H1 (cell line): ENCODE results near the gene PJA1. TPM values are rescaled to one million over a fixed set of nuclear protein-coding genes. Genes with fewer than 3 reads are reported as not detected.

ENCODE experiments used
- CTCF ChIA-PET: fragments of 300-600 bp; sonication (Branson Sonifier 250); formaldehyde crosslinking; loops from one replicate; lab custom pipeline; 2021; ENCODE audit not compliant: partially characterized antibody; lab: Charles Lee
- POLR2A ChIA-PET: fragments of 300-600 bp; sonication (Branson Sonifier 250); formaldehyde crosslinking; loops from one replicate; lab custom pipeline; 2021; ENCODE audit warnings: inconsistent platforms; ENCODE audit not compliant: partially characterized antibody; lab: Charles Lee
- DNase-seq, 2 experiments: peaks; one replicate each; pipeline versions ENCODE4 v3.0.0 to v3.0.0-alpha.2; 2010 to 2022; ENCODE audit warnings: low spot score in 2 of 2, low read depth in 1 of 2, mixed read lengths in 1 of 2
- FAIRE-seq: peaks from 2 replicates; lab custom pipeline; 2011; peaks lifted over from hg19 to GRCh38; lab: Jason Lieb, UNC
- H2AFZ ChIP-seq: 2 replicates; pipeline ENCODE4 v1.8.1; 2012; ENCODE audit warnings: low read length, inconsistent platforms
- H2AK5ac ChIP-seq: 2 replicates; pipeline ENCODE4 v1.6.1; 2013; ENCODE audit warnings: low read depth, low read length
- H2BK120ac ChIP-seq: replicated peaks from 2 replicates; pipeline ENCODE3; 2013; ENCODE audit warnings: low read depth, low read length, inconsistent platforms
- H2BK12ac ChIP-seq: 2 replicates; pipeline ENCODE4 v1.6.1; 2013; ENCODE audit warnings: low read depth, low read length
- H2BK15ac ChIP-seq: 2 replicates; pipeline ENCODE4 v1.6.1; 2013; ENCODE audit warnings: low read length
- H2BK20ac ChIP-seq: 2 replicates; pipeline ENCODE4 v1.6.1; 2013; ENCODE audit warnings: low read length
- H2BK5ac ChIP-seq: 2 replicates; pipeline ENCODE4 v1.6.1; 2013; ENCODE audit warnings: low read depth, low read length
- H3K14ac ChIP-seq: 2 replicates; pipeline ENCODE4 v1.6.1; 2013; ENCODE audit warnings: inconsistent platforms; ENCODE audit not compliant: insufficient read length
- H3K18ac ChIP-seq: 2 replicates; pipeline ENCODE4 v1.6.1; 2013; ENCODE audit warnings: low read length; ENCODE audit errors: extremely low read depth
- H3K23ac ChIP-seq: 2 replicates; pipeline ENCODE4 v1.6.1; 2013; ENCODE audit warnings: inconsistent platforms; ENCODE audit not compliant: insufficient read length
- H3K23me2 ChIP-seq: 2 replicates; pipeline ENCODE4 v1.6.1; 2013; ENCODE audit warnings: low read depth, low read length
- H3K27ac ChIP-seq: 2 replicates; pipeline ENCODE4 v1.6.1; 2011; ENCODE audit warnings: low read depth, low read length, inconsistent platforms
- H3K27me3 ChIP-seq, 4 experiments: replicated peaks in 1 of 4; 1 replicate in 1 of 4; 2 replicates in 3 of 4; pipeline versions ENCODE4 v1.6.1 to v1.8.1; 2011 to 2013; ENCODE audit warnings: low read length in 3 of 4, mild to moderate bottlenecking in 3 of 4, inconsistent platforms in 2 of 4, mixed read lengths in 2 of 4, moderate library complexity in 1 of 4; ENCODE audit not compliant: control insufficient read depth in 3 of 4, insufficient read depth in 3 of 4; ENCODE audit errors: extremely low read depth in 1 of 4
- H3K36me3 ChIP-seq, 4 experiments: 2 replicates each; pipeline versions ENCODE4 v1.6.1 to v1.8.1; 2011 to 2013; ENCODE audit warnings: mild to moderate bottlenecking in 4 of 4, low read length in 3 of 4, moderate library complexity in 2 of 4, control low read depth in 1 of 4, inconsistent platforms in 1 of 4; ENCODE audit not compliant: insufficient read depth in 4 of 4, control insufficient read depth in 2 of 4
- H3K4ac ChIP-seq: replicated peaks from 2 replicates; pipeline ENCODE3; 2013; ENCODE audit warnings: low read length, low read depth, mixed read lengths, inconsistent platforms; ENCODE audit not compliant: insufficient read length
- H3K4me1 ChIP-seq, 4 experiments: replicated peaks in 1 of 4; 1 replicate in 1 of 4; 2 replicates in 3 of 4; pipeline versions ENCODE4 v1.6.1 to v1.8.1; 2011 to 2013; ENCODE audit warnings: low read length in 3 of 4, inconsistent platforms in 2 of 4, mixed read lengths in 1 of 4; ENCODE audit not compliant: insufficient read depth in 4 of 4, control insufficient read depth in 3 of 4
- H3K4me2 ChIP-seq, 2 experiments: 2 replicates each; pipeline versions ENCODE4 v1.6.1 to v1.8.1; 2011 to 2013; ENCODE audit warnings: low read depth in 2 of 2, low read length in 2 of 2, control low read depth in 1 of 2, inconsistent platforms in 1 of 2, mild to moderate bottlenecking in 1 of 2; ENCODE audit not compliant: insufficient read depth in 1 of 2
- H3K4me3 ChIP-seq, 4 experiments: fragments of 200-600, 300-600 bp in 1 of 4; sonication (generic), shearing (Covaris generic), sonication (Bioruptor Twin) in 1 of 4; 2 replicates each; pipeline versions ENCODE4 v1.5.1 to v1.8.1; 2011 to 2016; ENCODE audit warnings: low read length in 4 of 4, low read depth in 3 of 4, control low read depth in 2 of 4, inconsistent platforms in 2 of 4, mild to moderate bottlenecking in 2 of 4, mixed read lengths in 1 of 4, moderate library complexity in 1 of 4; ENCODE audit not compliant: insufficient read depth in 2 of 4; ENCODE audit errors: extremely low read depth in 1 of 4
- H3K56ac ChIP-seq: replicated peaks from 2 replicates; pipeline ENCODE3; 2013; ENCODE audit warnings: low read depth, mild to moderate bottlenecking, mixed read lengths, low read length, inconsistent platforms; ENCODE audit not compliant: insufficient read length
- H3K79me1 ChIP-seq: 2 replicates; pipeline ENCODE4 v1.6.1; 2013; ENCODE audit warnings: low read depth, low read length, control low read depth
- H3K79me2 ChIP-seq, 2 experiments: 2 replicates each; pipeline versions ENCODE4 v1.6.1 to v1.8.1; 2012 to 2013; ENCODE audit warnings: low read length in 2 of 2, mild to moderate bottlenecking in 2 of 2, inconsistent platforms in 1 of 2; ENCODE audit not compliant: insufficient read depth in 2 of 2, control insufficient read depth in 1 of 2
- H3K9ac ChIP-seq, 4 experiments: replicated peaks in 1 of 4; 1 replicate in 1 of 4; 2 replicates in 3 of 4; pipeline versions ENCODE4 v1.6.1 to v1.8.1; 2011 to 2013; ENCODE audit warnings: low read depth in 3 of 4, low read length in 3 of 4, control low read depth in 2 of 4, mild to moderate bottlenecking in 2 of 4, moderate library complexity in 2 of 4, inconsistent platforms in 1 of 4; ENCODE audit errors: extremely low read depth in 1 of 4
- H3K9me3 ChIP-seq, 2 experiments: 2 replicates each; pipeline versions ENCODE4 v1.6.1 to v1.8.1; 2012 to 2013; ENCODE audit warnings: mild to moderate bottlenecking in 2 of 2, moderate library complexity in 2 of 2, control low read depth in 1 of 2, inconsistent platforms in 1 of 2, low read depth in 1 of 2, low read length in 1 of 2, mixed read lengths in 1 of 2; ENCODE audit not compliant: insufficient read depth in 2 of 2
- H4K20me1 ChIP-seq, 2 experiments: replicated peaks in 1 of 2; 2 replicates each; pipeline versions ENCODE3 to v1.8.1; 2011 to 2013; ENCODE audit warnings: inconsistent platforms in 2 of 2, low read length in 2 of 2, mild to moderate bottlenecking in 1 of 2; ENCODE audit not compliant: insufficient read depth in 2 of 2, control insufficient read depth in 1 of 2
- H4K5ac ChIP-seq: 2 replicates; pipeline ENCODE4 v1.6.1; 2013; ENCODE audit warnings: low read length, low read depth, mixed read lengths, inconsistent platforms; ENCODE audit not compliant: insufficient read length
- H4K8ac ChIP-seq: 2 replicates; pipeline ENCODE4 v1.8.0; 2013; ENCODE audit warnings: mild to moderate bottlenecking, moderate library complexity, low read length, inconsistent platforms; ENCODE audit not compliant: insufficient read depth; ENCODE audit errors: extremely low read depth
- H4K91ac ChIP-seq: replicated peaks from 2 replicates; pipeline ENCODE3; 2013; ENCODE audit warnings: low read length, mixed read lengths, inconsistent platforms; ENCODE audit not compliant: insufficient read length
- CBX8 ChIP-seq: fragments of 300-800, 300-1000 bp; sonication (generic); IDR thresholded peaks from 2 replicates; pipeline ENCODE4 v1.7.1; 2016; ENCODE audit warnings: low read depth, low read length, borderline replicate concordance
- CTCF ChIP-seq, 3 experiments: IDR thresholded peaks; 1 replicate in 2 of 3; 2 replicates in 1 of 3; pipeline versions ENCODE4 v1.5.1 to v1.6.1; 2011; ENCODE audit warnings: low read length in 3 of 3, mild to moderate bottlenecking in 3 of 3, inconsistent platforms in 2 of 3, low read depth in 1 of 3, moderate library complexity in 1 of 3; ENCODE audit not compliant: insufficient read depth in 1 of 3; ENCODE audit errors: control extremely low read depth in 1 of 3
- EP300 ChIP-seq, 2 experiments: IDR thresholded peaks; 1 replicate in 1 of 2; 2 replicates in 1 of 2; pipeline ENCODE4 v1.6.1; 2011 to 2012; ENCODE audit warnings: low read depth in 2 of 2, low read length in 2 of 2, mild to moderate bottlenecking in 2 of 2, borderline replicate concordance in 1 of 2, inconsistent platforms in 1 of 2, moderate library complexity in 1 of 2
- EZH2 ChIP-seq: fragments of 200-600 bp; sonication (generic); IDR thresholded peaks from 2 replicates; pipeline ENCODE4 v1.7.1; 2012; ENCODE audit warnings: low read depth, mild to moderate bottlenecking, moderate library complexity, low read length, inconsistent platforms; ENCODE audit not compliant: severe bottlenecking
- HDAC2 ChIP-seq, 2 experiments: fragments of 300-600 bp in 1 of 2; sonication (generic) in 1 of 2; IDR thresholded peaks; 2 replicates each; pipeline ENCODE4 v1.6.1; 2011 to 2012; ENCODE audit warnings: low read depth in 2 of 2, low read length in 2 of 2, mild to moderate bottlenecking in 2 of 2, moderate library complexity in 2 of 2, borderline replicate concordance in 1 of 2, inconsistent platforms in 1 of 2
- NRF1 ChIP-seq: IDR thresholded peaks from 2 replicates; pipeline ENCODE4 v1.6.1; 2011; ENCODE audit warnings: mild to moderate bottlenecking, low read depth, low read length, improper control_type of control experiment
- POLR2AphosphoS5 ChIP-seq: IDR thresholded peaks from 2 replicates; pipeline ENCODE4 v1.6.1; 2011; ENCODE audit warnings: low read depth, low read length
- RXRA ChIP-seq: IDR thresholded peaks from 2 replicates; pipeline ENCODE4 v1.6.1; 2011; ENCODE audit warnings: low read depth, mild to moderate bottlenecking, low read length, moderate library complexity; ENCODE audit not compliant: insufficient read depth
- SP2 ChIP-seq: IDR thresholded peaks from 2 replicates; pipeline ENCODE4 v1.6.1; 2012; ENCODE audit warnings: mild to moderate bottlenecking, low read length, inconsistent platforms
- TCF12 ChIP-seq: IDR thresholded peaks from 2 replicates; pipeline ENCODE4 v1.6.1; 2011; ENCODE audit warnings: low read depth, mild to moderate bottlenecking, low read length
- TEAD4 ChIP-seq: IDR thresholded peaks from 2 replicates; pipeline ENCODE4 v1.6.1; 2012; ENCODE audit warnings: low read depth, low read length, inconsistent platforms, mixed read lengths
- WGBS, 2 experiments: shearing (Covaris generic) in 1 of 2; methylation state at CpG; one replicate each; pipeline versions ENCODE4 v1.1.6 to v1.1.7; 2013 to 2015; ENCODE audit warnings: low lambda C conversion rate in 2 of 2, mixed read lengths in 2 of 2, inconsistent platforms in 1 of 2, low coverage in 1 of 2, missing lambda C conversion rate in 1 of 2; ENCODE audit not compliant: insufficient replicate concordance in 2 of 2, insufficient coverage in 1 of 2, insufficient read length in 1 of 2; ENCODE audit errors: extremely low coverage in 1 of 2, missing lambda C conversion rate in 1 of 2; 5-methylcytosine and 5-hydroxymethylcytosine counted together
- polyA plus RNA-seq, 7 experiments: library from polyadenylated mRNA; depleted of rRNA in 3 of 7; stranded (reverse) in 5 of 7; unstranded in 2 of 7; fragments of >200 nt in 5 of 7; fragments of 200-250 nt in 2 of 7; gene quantifications; 1 replicate in 5 of 7; 2 replicates in 1 of 7; 4 replicates in 1 of 7; pipeline versions ENCODE4 v1.2.1 to v1.2.3, GENCODE V29; 2011 to 2013; ENCODE audit warnings: missing spikeins in 2 of 7, mixed read lengths in 2 of 7
- total RNA-seq: library from RNA; stranded (reverse); fragmentation: NEBNext Ultra II Directional; extraction: Animal tissue kit (Norgen Biotek cat#: 25700); gene quantifications from 2 replicates; pipeline ENCODE4 v1.2.1, GENCODE V29; 2021

PJA1 gene
- total and polyA plus RNA-seq, 2 of the 8 experiments (the other 6 are each of a cell fraction or from before 2014, with no cell fraction given), result 25.7 to 37.0 TPM

DNA sequence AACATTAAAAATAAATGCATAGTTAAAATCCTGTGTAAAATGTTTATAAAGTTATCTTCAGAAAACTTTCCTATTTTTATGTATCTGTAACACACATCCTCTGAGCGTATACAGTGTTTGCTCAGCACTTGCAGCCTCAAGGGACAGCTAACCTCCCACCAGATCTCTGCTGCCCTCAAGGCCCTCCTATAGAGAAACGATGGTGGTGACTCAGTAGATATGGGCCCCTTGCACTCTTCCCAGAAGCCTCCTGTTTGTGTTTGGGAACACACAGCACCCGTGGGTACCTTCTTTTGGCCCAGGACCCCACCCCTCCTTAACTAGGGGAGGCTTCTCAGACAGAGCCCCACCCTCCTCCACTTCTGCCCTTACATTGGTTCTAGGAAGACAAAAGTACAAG is 26.7 kb downstream of the PJA1 start:
- POLR2A ChIA-PET, result interaction anchor here (1.3 to 2.4 kb wide), 4 partner anchors 9 to 83 kb away, joined by 3 to 13 read pairs (median 5); no protein-coding TSS in a partner anchor
- no peaks in the 10 kb centered on the region; the same call in 1 of the 2 replicates for H3K23me2 ChIP-seq
- no peak overlapping the region for H3K9ac ChIP-seq
- no peaks in the 10 kb centered on the region for H3K27me3 ChIP-seq
- no peak overlapping the region for H3K18ac ChIP-seq
- H2BK5ac ChIP-seq, result no peak overlapping the region
- no peak overlapping the region for H3K27ac ChIP-seq
- no peak overlapping the region for H3K56ac ChIP-seq
- H3K79me1 ChIP-seq, result no peaks in the 10 kb centered on the region
- H4K20me1 ChIP-seq, result no peaks in the 10 kb centered on the region
- H3K9me3 ChIP-seq, result no peaks in the 10 kb centered on the region
- H3K23ac ChIP-seq, result no peak overlapping the region
- no peak overlapping the region for H3K14ac ChIP-seq
- no peak overlapping the region for H2BK12ac ChIP-seq
- no peak overlapping the region for H4K91ac ChIP-seq
- H2AK5ac ChIP-seq, result no peak overlapping the region
- H3K4me2 ChIP-seq, result no peak overlapping the region
- H2AFZ ChIP-seq, result no peak overlapping the region
- no peak for FAIRE-seq
- no peak overlapping the region for H4K8ac ChIP-seq
- peaks cover 7 to 31% (median 20%) of the 10 kb centered on the region in 4 experiments for H3K4me1 ChIP-seq
- H2BK15ac ChIP-seq, result no peak overlapping the region
- H3K4ac ChIP-seq, result no peak overlapping the region
- H3K79me2 ChIP-seq, result no peaks in the 10 kb centered on the region
- no peak overlapping the region for H3K4me3 ChIP-seq
- no peak overlapping the region for H2BK120ac ChIP-seq
- 93% methylated on average over 3 of the region's 3 CpGs; no CpG with 5 or more reads in 1 of the 2 experiments for WGBS, 2 experiments
- CTCF ChIA-PET, result interaction anchor here (1.2 to 3.5 kb wide), 4 partner anchors 10 to 124 kb away, joined by 3 to 16 read pairs (median 6); no protein-coding TSS in a partner anchor
- no peaks in the 10 kb centered on the region for H3K36me3 ChIP-seq
- no peak overlapping the region for H4K5ac ChIP-seq
- no peak overlapping the region for H2BK20ac ChIP-seq
- no peak for DNase-seq
- TF ChIP-seq CBX8 (no peak), EZH2 (no peak), NRF1 (no peak), SP2 (no peak), TCF12 (no peak), HDAC2 (IDR thresholded peaks at IDR 0.05; ENCODE audit: borderline replicate concordance in 1 of 2, low read depth in 2 of 2, low read length in 2 of 2) (no peak), TEAD4 (no peak), POLR2AphosphoS5 (no peak), CTCF (IDR thresholded peaks at IDR 0.05; ENCODE audit: control extremely low read depth in 1 of 3, insufficient read depth in 1 of 3, low read depth in 1 of 3, low read length in 3 of 3) (no peak), EP300 (IDR thresholded peaks at IDR 0.05; ENCODE audit: borderline replicate concordance in 1 of 2, low read depth in 2 of 2, low read length in 2 of 2) (no peak), RXRA (no peak)
